GM18505 (cell line): Measurements from ENCODE around the gene NT5C.
A peak's percentile ranks its signal among the peaks of the same experiment; 100 is the strongest.
"Not testable (repeated sequence)": the region's sequence is repeated elsewhere in the genome, so short reads cannot be mapped to it uniquely, and the experiment has no call there.

ENCODE experiments used
- ATAC-seq: cut with Tn5 transposase; IDR thresholded peaks from one replicate; pipeline ENCODE4 v1.9.1; 2021; ENCODE audit not compliant: unreplicated experiment
- POLR2A ChIP-seq: IDR thresholded peaks from 4 replicates; pipeline ENCODE4 v1.6.1; 2011; ENCODE audit warnings: borderline replicate concordance; ENCODE audit not compliant: insufficient read depth, insufficient read length; ENCODE audit errors: extremely low read depth

Gene NT5C

GRCh38 chr17:75154195-75155106 lies 22.9 kb upstream of the NT5C start, which contains the start of gene JPT1:
Gene JPT1 (minus strand): TSS chr17:75154512. CDS start chr17:75154397, 115 bp downstream.
- peak; percentile 94 for ATAC-seq

DNA sequence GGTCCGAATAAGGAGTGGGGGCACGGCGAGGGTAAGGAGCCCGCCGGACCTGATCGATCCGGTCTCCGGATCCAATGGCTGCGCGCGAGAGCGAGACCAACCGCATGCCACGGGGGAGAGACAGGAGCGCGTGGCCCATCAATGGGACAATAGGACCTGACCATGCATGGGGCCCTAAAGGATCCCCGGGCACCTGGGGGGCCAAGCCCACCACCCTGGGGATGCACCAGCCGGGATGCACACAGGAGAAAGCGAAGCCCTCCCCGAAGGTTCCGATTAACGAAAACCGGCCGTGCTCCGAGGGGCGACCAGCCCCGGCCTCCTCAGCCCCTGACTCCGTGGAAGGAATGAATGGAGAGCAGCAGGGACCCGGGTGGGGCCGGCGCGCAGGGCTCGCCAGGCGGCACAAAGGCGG lies 22.2 kb upstream of the NT5C start:
- peak; percentile 7 for ATAC-seq
- TF ChIP-seq POLR2A, result no peak

More at GRCh38 chr17:75154195-75155106, 22.9 kb upstream of the NT5C start, which contains the start of gene JPT1:
- TF ChIP-seq POLR2A, result peak; percentile 100

GRCh38 chr17:75152922-75153779 lies 21.6 kb upstream of the NT5C start:
- TF ChIP-seq POLR2A, result no peak
- no peak for ATAC-seq

DNA sequence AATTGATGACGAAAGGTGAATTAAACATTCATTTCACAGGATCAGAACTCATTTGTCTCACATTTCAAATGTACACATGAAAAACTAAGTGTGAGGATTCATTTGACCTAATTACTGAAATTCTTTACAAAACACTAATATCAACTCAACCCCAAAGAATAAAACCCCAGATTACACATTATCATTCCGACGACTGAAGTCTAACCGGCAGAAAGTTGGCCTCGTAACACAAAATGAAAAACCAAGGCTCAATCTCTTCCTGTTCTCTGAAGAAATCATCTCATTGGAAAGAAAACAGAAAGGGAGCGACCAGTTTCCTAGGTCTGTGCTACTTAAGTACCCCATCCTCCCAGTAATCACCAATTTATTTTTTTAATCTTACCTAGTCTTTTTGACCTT lies 21.0 kb upstream of the NT5C start:
- ATAC-seq, result no peak
- no peak for TF ChIP-seq POLR2A

GRCh38 chr17:75151930-75152329 lies 20.4 kb upstream of the NT5C start:
- TF ChIP-seq POLR2A, result no peak
- no peak for ATAC-seq

DNA sequence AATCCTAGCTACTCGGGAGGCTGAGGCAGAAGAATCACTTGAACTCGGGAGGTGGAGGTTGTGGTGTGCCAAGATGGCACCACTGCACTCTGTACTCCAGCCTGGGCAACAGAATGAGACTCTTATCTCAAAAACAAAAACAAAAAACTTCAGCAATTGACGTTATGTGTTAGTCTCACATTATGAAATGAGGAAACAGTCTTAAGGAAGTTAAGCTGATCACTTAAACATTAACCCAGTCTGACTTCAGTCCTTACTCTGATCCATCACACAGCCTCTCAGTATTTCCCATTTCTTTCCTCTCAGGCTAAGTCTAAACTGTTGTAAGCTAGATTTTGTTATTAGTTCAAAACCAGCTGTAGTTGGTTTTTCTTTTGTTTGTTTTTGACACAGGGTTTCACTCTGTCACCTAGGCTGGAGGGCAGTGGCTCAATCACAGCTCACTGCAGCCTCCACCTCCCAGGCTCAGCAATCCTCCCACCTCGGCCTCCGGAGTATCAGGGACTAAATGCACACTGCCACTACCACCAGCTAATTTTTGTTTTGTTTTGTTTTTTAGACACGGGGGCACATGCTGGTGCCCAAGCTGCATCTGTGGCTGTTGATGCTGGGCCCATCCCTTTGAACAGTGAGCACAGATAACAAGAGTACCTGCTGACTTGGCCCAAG lies 16.5 kb upstream of the NT5C start:
- no peak for TF ChIP-seq POLR2A
- no peak for ATAC-seq

DNA sequence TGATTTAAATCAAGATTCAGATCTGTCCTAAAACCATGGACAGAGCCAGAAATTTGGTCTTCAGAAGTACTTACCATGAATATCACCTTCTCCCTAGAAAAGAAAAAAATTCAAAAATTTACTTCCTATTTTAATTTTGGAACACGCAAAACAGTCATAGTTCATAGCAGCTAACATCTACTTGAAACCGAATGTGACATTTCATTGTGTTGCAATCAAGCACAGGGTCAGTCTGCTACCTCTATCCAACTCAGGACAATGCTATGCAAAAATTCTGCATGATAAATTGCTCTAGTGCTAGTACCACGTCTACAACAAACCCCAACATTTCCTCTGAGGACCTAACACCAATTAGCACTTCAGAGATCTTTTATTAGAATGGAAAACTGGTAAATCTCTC lies 15.1 kb upstream of the NT5C start:
- no peak for TF ChIP-seq POLR2A

GRCh38 chr17:75144816-75145512 lies 13.4 kb upstream of the NT5C start:
- no peak for TF ChIP-seq POLR2A
- no peak for ATAC-seq

More for the DNA sequence above, 15.1 kb upstream of the NT5C start:
- ATAC-seq, result no peak

- no peak for TF ChIP-seq POLR2A
- no peak for ATAC-seq
Measured at GRCh38 chr17:75142236-75142971, 10.9 kb upstream of the NT5C start.

DNA sequence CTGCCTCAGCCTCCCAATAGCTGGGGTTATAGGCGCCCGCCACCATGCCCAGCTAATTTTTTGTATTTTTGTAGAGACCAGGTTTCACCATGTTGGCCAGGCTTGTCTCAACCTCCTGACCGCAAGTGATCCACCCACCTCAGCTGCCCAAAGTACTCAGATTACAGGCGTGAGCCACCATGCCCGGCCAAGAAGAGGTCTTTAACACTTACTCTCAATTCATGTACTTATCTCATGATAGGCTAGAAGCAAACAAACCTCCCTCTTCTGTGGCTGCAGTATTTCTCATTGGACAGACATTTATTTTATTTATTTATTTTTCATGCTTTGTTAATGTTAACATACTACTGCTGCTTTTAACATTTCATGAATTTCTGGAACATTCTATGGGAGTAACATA lies 7.0 kb upstream of the NT5C start:
- no peak for ATAC-seq
- TF ChIP-seq POLR2A, result no peak

DNA sequence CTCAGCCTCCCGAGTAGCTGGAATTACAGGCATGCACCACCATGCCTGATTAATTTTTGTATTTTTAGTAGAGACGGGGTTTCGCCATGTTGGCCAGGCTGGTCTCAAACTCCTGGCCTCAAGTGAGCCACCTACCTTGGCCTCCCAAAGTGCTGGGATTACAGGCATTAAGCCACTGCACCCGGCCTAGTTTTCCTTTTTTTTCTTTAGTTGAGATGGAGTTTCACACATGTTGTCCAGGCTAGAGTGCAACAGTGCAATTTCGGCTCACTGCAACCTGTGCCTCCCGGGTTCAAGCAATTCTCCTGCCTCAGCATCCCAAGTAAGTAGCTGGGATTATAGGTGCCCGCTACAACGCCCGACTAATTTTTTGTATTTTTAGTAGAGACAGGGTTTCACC lies 6.2 kb upstream of the NT5C start:
- not testable (repeated sequence) for ATAC-seq

DNA sequence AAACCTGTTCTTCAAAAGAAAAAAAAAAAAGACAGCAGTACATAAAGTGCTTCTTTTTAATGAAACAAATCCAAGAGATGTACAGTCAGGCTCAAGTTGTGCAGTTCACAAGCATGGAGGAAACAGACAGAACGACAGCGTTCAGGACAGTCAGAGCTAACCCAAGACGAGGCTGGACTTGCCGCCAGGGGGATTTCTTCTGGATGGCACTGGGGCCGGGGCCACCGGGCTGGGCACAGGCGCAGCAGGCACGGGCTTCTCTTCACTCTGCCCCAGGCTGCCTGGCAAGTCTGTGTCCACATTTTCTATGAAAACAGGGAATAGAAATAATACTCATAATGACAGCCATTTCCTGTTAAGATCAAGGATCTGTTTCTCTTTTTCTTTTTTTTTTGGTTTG lies 4.4 kb upstream of the NT5C start:
- TF ChIP-seq POLR2A, result no peak
- no peak for ATAC-seq
